Mucosa of descending colon (tissue), 3 donors: ENCODE results near the gene LILRA1. TPM values are rescaled to one million over a fixed set of nuclear protein-coding genes. Genes with fewer than 3 reads are reported as not detected.

Source experiments
- ATAC-seq: fragments of 200-7000 bp; cut with Tn5 transposase; one replicate; pipeline ENCODE4 v1.9.1; 2020; ENCODE audit warnings: mild to moderate bottlenecking, moderate library complexity
- DNase-seq, 3 donors: peaks; one replicate each; pipeline ENCODE4 v3.0.0-alpha.2; 2020
- H3K36me3 ChIP-seq: fragments of 200-600 bp; one replicate; pipeline ENCODE4 v1.8.0; 2021; ENCODE audit warnings: low read depth, mild to moderate bottlenecking
- H3K4me1 ChIP-seq: fragments of 200-600 bp; one replicate; pipeline ENCODE4 v1.8.0; 2021; ENCODE audit warnings: low read depth, mild to moderate bottlenecking
- H3K4me3 ChIP-seq: fragments of 200-600 bp; one replicate; pipeline ENCODE4 v1.8.0; 2021; ENCODE audit warnings: mild to moderate bottlenecking
- H3K9me3 ChIP-seq: fragments of 200-600 bp; one replicate; pipeline ENCODE4 v1.8.0; 2021; ENCODE audit warnings: mild to moderate bottlenecking
- intact Hi-C, 2 donors: fragments of 100-400 bp; cut with DNase I in 1 of 2; cut with micrococcal nuclease in 1 of 2; formaldehyde crosslinking; loops; one replicate each; pipeline versions ENCODE4 v1.11.0 to v1.11.1; 2022; cut with DNase I, micrococcal nuclease
- total RNA-seq, 3 donors: library from RNA; stranded (reverse); fragmentation: NEBNext Ultra II Directional in 2 of 3; extraction: Animal tissue kit (Norgen Biotek cat#: 25700) in 2 of 3; gene quantifications; one replicate each; pipeline versions ENCODE4 v1.2.1 to v1.2.4, GENCODE V29; 2021 to 2023
- TF ChIP-seq, protein P1 (sequence below): fragments of 200-600 bp; IDR thresholded peaks from one replicate; pipeline ENCODE4 v1.8.0; 2022; ENCODE audit warnings: antibody characterized with exemption, mild to moderate bottlenecking
- donor health status: DM: no; HTN: no; CAD: no; lungs with moderate emphysema.
- donor health status: DM: no; HTN: no; CAD: no.
- donor health status: DM: no; HTN: yes; CAD: no.

Gene LILRA1
- total RNA-seq, 3 donors from 2014 or later, result 0.49 to 2.4 (median 0.76) TPM

DNA sequence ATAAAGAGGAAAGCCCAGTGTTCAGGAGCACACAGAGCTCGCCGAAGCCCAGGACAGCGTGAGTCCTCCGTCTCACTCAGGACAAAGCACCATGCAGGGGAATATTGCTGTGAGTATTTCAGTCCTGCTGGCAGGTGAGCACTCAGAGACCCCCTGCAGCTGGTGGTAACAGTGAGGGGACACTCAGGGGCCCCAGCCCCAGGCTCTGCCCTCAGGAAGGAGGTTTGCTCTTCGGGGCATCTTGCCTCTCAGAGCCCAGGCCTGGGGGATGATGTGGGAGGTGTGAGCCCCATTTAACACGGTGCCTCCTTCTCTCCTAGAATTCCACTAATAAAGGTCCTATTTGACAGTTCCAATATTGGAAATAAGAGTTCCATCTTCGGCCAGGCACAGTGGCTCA, 14.8 kb downstream of the LILRA1 start:
- H3K36me3 ChIP-seq, result no peaks in the 10 kb centered on the region
- H3K4me1 ChIP-seq, result no peaks in the 10 kb centered on the region
- DNase-seq, result no peak
- no peaks in the 10 kb centered on the region for H3K9me3 ChIP-seq
- no peak overlapping the region for H3K4me3 ChIP-seq
- TF ChIP-seq, protein P1, sequence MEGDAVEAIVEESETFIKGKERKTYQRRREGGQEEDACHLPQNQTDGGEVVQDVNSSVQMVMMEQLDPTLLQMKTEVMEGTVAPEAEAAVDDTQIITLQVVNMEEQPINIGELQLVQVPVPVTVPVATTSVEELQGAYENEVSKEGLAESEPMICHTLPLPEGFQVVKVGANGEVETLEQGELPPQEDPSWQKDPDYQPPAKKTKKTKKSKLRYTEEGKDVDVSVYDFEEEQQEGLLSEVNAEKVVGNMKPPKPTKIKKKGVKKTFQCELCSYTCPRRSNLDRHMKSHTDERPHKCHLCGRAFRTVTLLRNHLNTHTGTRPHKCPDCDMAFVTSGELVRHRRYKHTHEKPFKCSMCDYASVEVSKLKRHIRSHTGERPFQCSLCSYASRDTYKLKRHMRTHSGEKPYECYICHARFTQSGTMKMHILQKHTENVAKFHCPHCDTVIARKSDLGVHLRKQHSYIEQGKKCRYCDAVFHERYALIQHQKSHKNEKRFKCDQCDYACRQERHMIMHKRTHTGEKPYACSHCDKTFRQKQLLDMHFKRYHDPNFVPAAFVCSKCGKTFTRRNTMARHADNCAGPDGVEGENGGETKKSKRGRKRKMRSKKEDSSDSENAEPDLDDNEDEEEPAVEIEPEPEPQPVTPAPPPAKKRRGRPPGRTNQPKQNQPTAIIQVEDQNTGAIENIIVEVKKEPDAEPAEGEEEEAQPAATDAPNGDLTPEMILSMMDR, result no peak
- intact Hi-C loops, result no loop called here
- ATAC-seq, result no peak

DNA sequence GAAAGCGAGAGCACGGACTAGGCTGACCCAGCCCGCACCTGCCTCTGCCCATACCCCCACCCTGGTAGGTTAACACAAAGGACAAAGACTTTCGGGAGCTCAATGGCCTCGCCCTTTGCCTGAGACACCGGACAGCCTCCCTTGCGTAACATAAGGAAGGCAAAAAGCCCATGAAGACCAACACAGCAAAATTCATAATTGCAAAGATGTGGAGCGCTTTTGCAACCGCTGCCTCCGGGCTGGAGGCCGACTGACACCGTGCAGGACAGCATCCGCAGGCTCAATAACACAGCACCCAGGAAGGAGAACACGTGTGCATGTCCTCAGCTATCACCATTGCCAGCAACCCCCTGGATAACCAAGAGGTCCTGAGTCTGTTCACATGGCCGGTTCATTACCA, 15.4 kb downstream of the LILRA1 start:
- DNase-seq (no peak), ATAC-seq (no peak)
- Histone ChIP-seq H3K4me3 (no peak overlapping the region), H3K4me1 (no peaks in the 10 kb centered on the region), H3K9me3 (no peaks in the 10 kb centered on the region), H3K36me3 (no peaks in the 10 kb centered on the region)
- TF ChIP-seq, protein P1, result no peak
- intact Hi-C loops, result no loop called here

DNA sequence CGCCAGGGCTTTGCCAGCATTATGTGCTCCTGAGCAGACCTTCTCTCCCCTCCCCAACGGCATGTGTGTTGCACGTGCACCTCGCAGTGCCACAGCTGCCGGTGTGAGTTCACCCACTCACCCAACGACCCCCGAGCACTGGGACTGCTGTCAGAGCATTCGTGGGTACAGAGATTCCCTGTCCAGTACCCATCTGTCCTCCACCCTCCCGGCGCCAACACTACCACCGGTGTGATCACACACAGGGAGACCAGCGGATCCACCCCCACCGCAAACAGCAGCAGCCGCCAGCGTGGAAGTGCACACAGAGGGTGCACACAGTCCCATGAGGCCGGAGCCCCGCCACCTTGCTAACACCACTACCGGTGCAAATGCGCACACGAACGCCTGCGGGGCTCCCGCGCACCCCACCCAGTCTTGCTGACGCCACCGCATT, 15.9 kb downstream of the LILRA1 start:
- no peaks in the 10 kb centered on the region for H3K4me1 ChIP-seq
- TF ChIP-seq, protein P1, result no peak
- DNase-seq, result no peak
- no peak for ATAC-seq
- intact Hi-C loops, result no loop called here
- H3K4me3 ChIP-seq, result no peak overlapping the region
- H3K36me3 ChIP-seq, result no peaks in the 10 kb centered on the region
- H3K9me3 ChIP-seq, result no peaks in the 10 kb centered on the region

DNA sequence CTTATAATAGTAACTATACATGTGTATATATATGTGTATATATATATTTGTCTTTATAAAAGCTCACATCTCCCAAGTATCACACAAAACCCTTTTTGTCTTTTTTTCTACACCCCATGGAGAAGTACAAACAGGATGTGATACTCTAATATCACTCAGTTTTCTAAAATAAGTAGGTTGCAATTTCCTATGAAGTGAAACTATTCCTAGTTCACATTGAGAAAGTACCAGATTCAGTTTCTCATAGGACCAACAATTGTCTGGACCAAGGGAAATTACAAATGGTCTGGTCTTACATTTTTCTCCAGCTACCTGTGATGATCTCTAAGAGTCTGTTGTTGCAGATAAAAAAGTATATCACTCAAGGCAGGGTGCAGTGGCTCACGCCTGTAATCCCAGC, 19.0 kb downstream of the LILRA1 start:
- ATAC-seq (no peak), DNase-seq (no peak)
- TF ChIP-seq, protein P1, result no peak
- no peak overlapping the region for H3K4me3 ChIP-seq
- H3K36me3 ChIP-seq, result no peaks in the 10 kb centered on the region
- H3K9me3 ChIP-seq, result no peaks in the 10 kb centered on the region
- intact Hi-C loops, result no loop called here
- H3K4me1 ChIP-seq, result no peaks in the 10 kb centered on the region

DNA sequence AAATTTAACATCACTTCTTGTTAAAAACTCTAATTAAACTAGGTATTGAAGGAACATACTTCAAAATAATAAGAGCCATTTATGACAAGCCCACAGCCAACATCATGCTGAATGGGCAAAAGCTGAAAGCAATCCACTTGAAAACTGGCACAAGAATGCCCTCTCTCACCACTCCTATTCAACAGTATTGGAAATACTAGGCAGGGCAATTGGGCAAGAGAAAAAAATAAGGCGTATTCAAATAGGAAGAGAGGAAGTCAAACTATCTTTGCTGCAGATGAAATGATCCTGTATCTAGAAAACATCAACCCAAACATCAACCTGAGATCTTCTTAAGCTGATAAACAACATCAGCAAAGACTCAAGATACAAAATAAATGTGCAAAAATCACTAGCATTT, 21.3 kb downstream of the LILRA1 start:
- TF ChIP-seq, protein P1, result no peak
- DNase-seq (no peak), ATAC-seq (no peak)
- Histone ChIP-seq H3K36me3 (no peaks in the 10 kb centered on the region), H3K4me1 (no peaks in the 10 kb centered on the region), H3K4me3 (no peak overlapping the region), H3K9me3 (no peaks in the 10 kb centered on the region)
- intact Hi-C loops, result no loop called here

DNA sequence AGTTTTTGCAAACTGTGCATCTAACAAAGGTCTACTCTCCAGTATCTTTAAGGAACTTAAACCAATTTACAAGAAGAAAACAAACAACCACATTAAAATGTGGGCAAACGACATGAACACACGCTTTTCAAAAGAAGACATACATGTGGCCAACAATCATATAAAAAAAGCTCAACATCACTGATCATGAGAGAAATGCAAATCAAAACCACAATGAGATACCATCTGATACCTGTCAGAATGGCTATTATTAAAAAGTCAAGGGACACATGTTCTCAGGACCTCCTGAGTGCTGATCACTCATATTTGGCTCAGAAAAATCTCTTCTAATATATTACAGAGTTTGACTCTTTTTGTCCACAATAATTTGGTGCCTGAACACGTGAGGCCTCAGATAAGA, 22.6 kb downstream of the LILRA1 start:
- H3K4me3 ChIP-seq, result no peak overlapping the region
- DNase-seq (no peak), ATAC-seq (no peak)
- no peaks in the 10 kb centered on the region for H3K4me1 ChIP-seq
- TF ChIP-seq, protein P1, result no peak
- intact Hi-C loops, result no loop called here
- no peaks in the 10 kb centered on the region for H3K9me3 ChIP-seq
- H3K36me3 ChIP-seq, result no peaks in the 10 kb centered on the region
